IMR-90 (cell line): Measurements from ENCODE around the gene RHOD. TPM values are rescaled to one million over a fixed set of nuclear protein-coding genes. Genes with fewer than 3 reads are reported as not detected.

Experiments
- ATAC-seq: fragments of 200-7000 bp; cut with Tn5 transposase; 2 replicates; pipeline ENCODE4 v1.9.1; 2020; ENCODE audit warnings: low read depth, mild to moderate bottlenecking, moderate library complexity
- BruUV-seq: library from RNA; stranded (reverse); fragments of 400-500 nt; replicated peaks from 2 replicates; lab custom pipeline; 2021; lab: Mats Ljungman, UMichigan
- CTCF ChIA-PET: fragments of 300-600 bp; formaldehyde crosslinking; extraction: SDS; loops from one replicate; lab custom pipeline; 2021; ENCODE audit warnings: antibody characterized with exemption; lab: Yijun Ruan, JAX
- POLR2A ChIA-PET: fragments of 300-600 bp; sonication (Branson Sonifier 250); formaldehyde crosslinking; loops from one replicate; lab custom pipeline; 2022; ENCODE audit warnings: antibody characterized with exemption; ENCODE audit not compliant: unreplicated experiment; lab: Charles Lee
- DNase-seq: peaks from one replicate; pipeline ENCODE4 v3.0.0; 2013
- H2AFZ ChIP-seq: replicated peaks from 2 replicates; pipeline ENCODE3; 2013; ENCODE audit warnings: low read length, mild to moderate bottlenecking; ENCODE audit not compliant: poor library complexity
- H2AK5ac ChIP-seq: 2 replicates; pipeline ENCODE4 v1.6.1; 2013; ENCODE audit warnings: low read depth, low read length, inconsistent platforms
- H2AK9ac ChIP-seq: replicated peaks from 2 replicates; pipeline ENCODE3; 2013; ENCODE audit warnings: mild to moderate bottlenecking, low read depth, low read length, moderate library complexity; ENCODE audit not compliant: poor library complexity
- H2BK120ac ChIP-seq: 2 replicates; pipeline ENCODE4 v1.6.1; 2013; ENCODE audit warnings: low read depth, low read length, inconsistent platforms
- H2BK15ac ChIP-seq: 3 replicates; pipeline ENCODE4 v1.6.1; 2013; ENCODE audit warnings: low read depth, low read length, inconsistent platforms
- H2BK20ac ChIP-seq: 2 replicates; pipeline ENCODE4 v1.6.1; 2013; ENCODE audit warnings: low read depth, mild to moderate bottlenecking, inconsistent platforms, low read length, moderate library complexity
- H2BK5ac ChIP-seq: 2 replicates; pipeline ENCODE4 v1.6.1; 2013; ENCODE audit warnings: mild to moderate bottlenecking, low read depth, low read length, inconsistent platforms; ENCODE audit not compliant: poor library complexity, severe bottlenecking
- H3K14ac ChIP-seq: replicated peaks from 2 replicates; pipeline ENCODE4 v1.6.1; 2013; ENCODE audit warnings: low read depth, low read length, inconsistent platforms
- H3K18ac ChIP-seq: 2 replicates; pipeline ENCODE4 v1.6.1; 2013; ENCODE audit warnings: low read depth, low read length, control low read depth
- H3K23ac ChIP-seq: 2 replicates; pipeline ENCODE4 v1.6.1; 2013; ENCODE audit warnings: low read depth, low read length, inconsistent platforms
- H3K27ac ChIP-seq: 2 replicates; pipeline ENCODE4 v1.5.1; 2013; ENCODE audit warnings: mild to moderate bottlenecking, control low read depth, low read length; ENCODE audit not compliant: insufficient read depth
- H3K27me3 ChIP-seq: 2 replicates; pipeline ENCODE4 v1.6.1; 2013; ENCODE audit warnings: low read length; ENCODE audit not compliant: control insufficient read depth, insufficient read depth
- H3K36me3 ChIP-seq: 2 replicates; pipeline ENCODE4 v1.6.1; 2013; ENCODE audit warnings: low read length, mixed read lengths; ENCODE audit not compliant: control insufficient read depth, insufficient read depth
- H3K4ac ChIP-seq: 2 replicates; pipeline ENCODE4 v1.6.1; 2013; ENCODE audit warnings: low read depth, low read length, inconsistent platforms
- H3K4me1 ChIP-seq: 2 replicates; pipeline ENCODE4 v1.6.1; 2013; ENCODE audit warnings: low read length, mixed read lengths; ENCODE audit not compliant: control insufficient read depth, insufficient read depth
- H3K4me2 ChIP-seq: 2 replicates; pipeline ENCODE4 v1.6.1; 2013; ENCODE audit warnings: low read depth, mild to moderate bottlenecking, control low read depth, low read length, moderate library complexity
- H3K4me3 ChIP-seq: 2 replicates; pipeline ENCODE4 v1.5.1; 2013; ENCODE audit warnings: low read depth, mild to moderate bottlenecking, control low read depth, low read length, moderate library complexity; ENCODE audit not compliant: insufficient read depth
- H3K56ac ChIP-seq: 2 replicates; pipeline ENCODE4 v1.6.1; 2013; ENCODE audit warnings: low read length, inconsistent platforms; ENCODE audit not compliant: insufficient read depth; ENCODE audit errors: extremely low read depth
- H3K79me1 ChIP-seq, 2 experiments: 2 replicates each; pipeline ENCODE4 v1.6.1; 2013; ENCODE audit warnings: low read length in 2 of 2, inconsistent platforms in 1 of 2, low read depth in 1 of 2
- H3K9ac ChIP-seq: 2 replicates; pipeline ENCODE4 v1.6.1; 2013; ENCODE audit warnings: low read depth, low read length, control low read depth
- H3K9me1 ChIP-seq: 2 replicates; pipeline ENCODE4 v1.6.1; 2013; ENCODE audit warnings: low read length, inconsistent platforms; ENCODE audit not compliant: insufficient read depth
- H3K9me3 ChIP-seq: 2 replicates; pipeline ENCODE4 v1.6.1; 2013; ENCODE audit warnings: low read length; ENCODE audit not compliant: control insufficient read depth, insufficient read depth
- H4K20me1 ChIP-seq: 2 replicates; pipeline ENCODE4 v1.6.1; 2013; ENCODE audit warnings: low read length, inconsistent platforms; ENCODE audit not compliant: insufficient read depth
- H4K5ac ChIP-seq: 2 replicates; pipeline ENCODE4 v1.6.1; 2013; ENCODE audit warnings: mild to moderate bottlenecking, low read depth, low read length, control low read depth
- H4K8ac ChIP-seq, 2 experiments: 2 replicates each; pipeline ENCODE4 v1.6.1; 2013; ENCODE audit warnings: low read depth in 2 of 2, low read length in 2 of 2, control low read depth in 1 of 2, inconsistent platforms in 1 of 2
- H4K91ac ChIP-seq: 2 replicates; pipeline ENCODE4 v1.6.1; 2013; ENCODE audit warnings: low read depth, low read length, inconsistent platforms; ENCODE audit not compliant: insufficient read depth
- BHLHE40 ChIP-seq: fragments of 150-350 bp; IDR thresholded peaks from 2 replicates; pipeline ENCODE4 v1.6.1; 2016; ENCODE audit warnings: mild to moderate bottlenecking, low read depth, low read length
- CEBPB ChIP-seq: IDR thresholded peaks from 2 replicates; pipeline ENCODE4 v1.6.1; 2012; ENCODE audit warnings: low read depth, low read length, improper control_type of control experiment
- CHD1 ChIP-seq: IDR thresholded peaks from 2 replicates; pipeline ENCODE4 v1.6.1; 2012; ENCODE audit warnings: low read depth, low read length, improper control_type of control experiment
- FOS ChIP-seq: fragments of 150-350 bp; IDR thresholded peaks from 2 replicates; pipeline ENCODE4 v1.6.1; 2016; ENCODE audit warnings: low read depth, low read length
- MAFK ChIP-seq: IDR thresholded peaks from 2 replicates; pipeline ENCODE4 v1.6.1; 2012; ENCODE audit warnings: low read depth, low read length, improper control_type of control experiment
- MXI1 ChIP-seq: IDR thresholded peaks from 2 replicates; pipeline ENCODE4 v1.6.1; 2012; ENCODE audit warnings: low read depth, mild to moderate bottlenecking, low read length, moderate library complexity, borderline replicate concordance
- NFE2L2 ChIP-seq: fragments of 150-350 bp; IDR thresholded peaks from 2 replicates; pipeline ENCODE4 v1.6.1; 2016; ENCODE audit warnings: low read depth, mild to moderate bottlenecking, low read length
- POLR2A ChIP-seq: IDR thresholded peaks from 2 replicates; pipeline ENCODE4 v1.6.1; 2012; ENCODE audit warnings: mild to moderate bottlenecking, low read depth, low read length
- RAD21 ChIP-seq: IDR thresholded peaks from 2 replicates; pipeline ENCODE4 v1.6.1; 2012; ENCODE audit warnings: low read length, improper control_type of control experiment
- RFX5 ChIP-seq: IDR thresholded peaks from 2 replicates; pipeline ENCODE4 v1.8.0; 2012; ENCODE audit warnings: low read depth, mild to moderate bottlenecking, low read length, moderate library complexity
- WGBS, 2 experiments: methylation state at CpG; one replicate each; pipeline versions ENCODE4 v1.1.5 to v1.1.7; 2013; ENCODE audit warnings: missing lambda C conversion rate in 2 of 2; ENCODE audit not compliant: insufficient read length in 1 of 2; ENCODE audit errors: extremely low coverage in 2 of 2; 5-methylcytosine and 5-hydroxymethylcytosine counted together
- dilution Hi-C: fragments of 300-500 bp; cut with HindIII; formaldehyde crosslinking; loops from one replicate; pipeline ENCODE4 v1.14.3; 2018; ENCODE audit warnings: low sequenced_read_pairs; ENCODE audit not compliant: unreplicated experiment
- in situ Hi-C: fragments of 300-500 bp; cut with MboI; formaldehyde crosslinking; loops from 3 replicates; pipeline ENCODE4 v1.14.3; 2019; ENCODE audit warnings: low sequenced_read_pairs, inconsistent platforms, mixed read lengths
- intact Hi-C: fragments of 100-400 bp; cut with micrococcal nuclease; formaldehyde crosslinking; loops from 2 replicates; pipeline ENCODE4 v1.10.0; 2022
- polyA plus RNA-seq, 3 experiments: library from polyadenylated mRNA; depleted of rRNA; stranded (reverse); fragments of >200 nt; gene quantifications; 2 replicates each; pipeline ENCODE4 v1.2.3, GENCODE V29; 2012; ENCODE audit warnings: low replicate concordance in 1 of 3
- total RNA-seq: library from RNA; depleted of rRNA; stranded (reverse); fragments of >200 nt; gene quantifications from 2 replicates; pipeline ENCODE4 v1.2.3, GENCODE V29; 2012
- TF ChIP-seq, protein P1 (sequence below): conservative IDR thresholded peaks from 2 replicates; pipeline ENCODE4 v1.5.1; 2012; ENCODE audit warnings: mild to moderate bottlenecking, low read depth, low read length, improper control_type of control experiment
- TF ChIP-seq, protein P2 (sequence below): fragments of 150-350 bp; IDR thresholded peaks from 2 replicates; pipeline ENCODE4 v1.6.1; 2016; ENCODE audit warnings: low read depth, mild to moderate bottlenecking, low read length, moderate library complexity, borderline replicate concordance

Gene RHOD
- total and polyA plus RNA-seq, 2 of the 4 experiments (the other 2 are of a cell fraction): 4.7 to 10.9 TPM

DNA sequence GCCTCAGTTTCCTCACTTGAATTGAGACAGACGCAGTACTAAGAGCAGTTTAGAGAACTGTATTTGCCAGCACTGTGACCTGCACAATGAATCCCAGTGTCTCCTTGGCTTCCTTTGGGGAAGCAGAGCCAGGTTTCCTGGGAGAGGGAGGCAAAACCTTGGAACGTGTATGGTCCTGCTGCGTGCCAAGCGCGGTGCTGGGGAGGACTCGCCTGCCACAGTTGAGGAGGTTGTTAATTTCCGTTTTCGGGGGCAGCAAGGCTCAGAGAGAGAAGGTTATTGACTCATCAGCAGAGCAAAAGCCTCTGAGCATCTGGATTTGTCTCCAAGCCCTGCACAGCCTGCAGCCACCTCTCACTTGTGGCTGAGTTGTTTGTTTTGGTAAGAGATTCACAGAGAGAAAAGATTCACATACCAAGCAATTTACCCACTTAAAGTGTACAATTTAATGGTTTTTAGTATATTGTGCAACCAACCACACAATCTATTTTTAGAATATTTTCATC lies 22.9 kb upstream of the RHOD start (continued):
- no peak for TF ChIP-seq RFX5
- peak; percentile 46; the same call in 1 of the 2 replicates for TF ChIP-seq POLR2A

DNA sequence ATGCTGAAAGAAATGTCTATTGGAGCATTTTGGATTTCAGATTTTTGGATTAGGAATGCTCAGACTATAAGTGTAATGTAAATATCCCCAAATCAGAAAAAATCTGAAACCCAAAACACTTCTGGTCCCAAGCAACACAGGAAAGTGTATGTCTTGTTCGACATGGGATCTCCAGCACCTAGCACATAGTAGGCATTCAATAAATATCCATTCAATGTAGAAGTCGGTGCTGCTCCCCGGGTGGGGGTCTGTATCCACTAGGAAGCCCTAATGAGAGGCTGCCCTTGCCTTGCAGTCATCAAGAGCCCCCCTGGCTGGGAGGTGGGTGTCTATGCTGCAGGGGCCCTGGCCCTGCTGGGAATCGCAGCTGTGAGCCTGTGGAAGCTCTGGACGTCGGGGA lies 22.3 kb upstream of the RHOD start:
- TF ChIP-seq, protein P1, sequence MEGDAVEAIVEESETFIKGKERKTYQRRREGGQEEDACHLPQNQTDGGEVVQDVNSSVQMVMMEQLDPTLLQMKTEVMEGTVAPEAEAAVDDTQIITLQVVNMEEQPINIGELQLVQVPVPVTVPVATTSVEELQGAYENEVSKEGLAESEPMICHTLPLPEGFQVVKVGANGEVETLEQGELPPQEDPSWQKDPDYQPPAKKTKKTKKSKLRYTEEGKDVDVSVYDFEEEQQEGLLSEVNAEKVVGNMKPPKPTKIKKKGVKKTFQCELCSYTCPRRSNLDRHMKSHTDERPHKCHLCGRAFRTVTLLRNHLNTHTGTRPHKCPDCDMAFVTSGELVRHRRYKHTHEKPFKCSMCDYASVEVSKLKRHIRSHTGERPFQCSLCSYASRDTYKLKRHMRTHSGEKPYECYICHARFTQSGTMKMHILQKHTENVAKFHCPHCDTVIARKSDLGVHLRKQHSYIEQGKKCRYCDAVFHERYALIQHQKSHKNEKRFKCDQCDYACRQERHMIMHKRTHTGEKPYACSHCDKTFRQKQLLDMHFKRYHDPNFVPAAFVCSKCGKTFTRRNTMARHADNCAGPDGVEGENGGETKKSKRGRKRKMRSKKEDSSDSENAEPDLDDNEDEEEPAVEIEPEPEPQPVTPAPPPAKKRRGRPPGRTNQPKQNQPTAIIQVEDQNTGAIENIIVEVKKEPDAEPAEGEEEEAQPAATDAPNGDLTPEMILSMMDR: no peak
- TF ChIP-seq CEBPB (no peak), MAFK (no peak), BHLHE40 (no peak), MXI1 (no peak), FOS (no peak), RFX5 (no peak), RAD21 (no peak), CHD1 (no peak), NFE2L2 (no peak)
- TF ChIP-seq, protein P2, sequence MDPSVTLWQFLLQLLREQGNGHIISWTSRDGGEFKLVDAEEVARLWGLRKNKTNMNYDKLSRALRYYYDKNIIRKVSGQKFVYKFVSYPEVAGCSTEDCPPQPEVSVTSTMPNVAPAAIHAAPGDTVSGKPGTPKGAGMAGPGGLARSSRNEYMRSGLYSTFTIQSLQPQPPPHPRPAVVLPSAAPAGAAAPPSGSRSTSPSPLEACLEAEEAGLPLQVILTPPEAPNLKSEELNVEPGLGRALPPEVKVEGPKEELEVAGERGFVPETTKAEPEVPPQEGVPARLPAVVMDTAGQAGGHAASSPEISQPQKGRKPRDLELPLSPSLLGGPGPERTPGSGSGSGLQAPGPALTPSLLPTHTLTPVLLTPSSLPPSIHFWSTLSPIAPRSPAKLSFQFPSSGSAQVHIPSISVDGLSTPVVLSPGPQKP: no peak
- no peak overlapping the region for H3K18ac ChIP-seq
- no peak overlapping the region for H2AFZ ChIP-seq
- H2BK120ac ChIP-seq: no peak overlapping the region
- no peak overlapping the region for H2BK20ac ChIP-seq
- intact Hi-C loops (loop anchor here (5.0 kb wide), 2 partner anchors 177 to 192 kb away; partner anchors contain the start of genes LRFN4 and RCE1), in situ Hi-C loops (no loop called here), dilution Hi-C loops (no loop called here)
- CTCF ChIA-PET: no interaction called here
- no peak for ATAC-seq
- H3K27ac ChIP-seq: no peak overlapping the region
- no peak overlapping the region for H3K23ac ChIP-seq
- H2BK5ac ChIP-seq: no peak overlapping the region
- no peak overlapping the region for H2AK9ac ChIP-seq
- peaks cover 16% of the 10 kb centered on the region for H3K4me1 ChIP-seq
- no peaks in the 10 kb centered on the region for H3K9me3 ChIP-seq
- H4K91ac ChIP-seq: no peak overlapping the region
- peaks cover 23% of the 10 kb centered on the region for H4K20me1 ChIP-seq
- H3K9ac ChIP-seq: no peak overlapping the region
- no peak overlapping the region for H4K5ac ChIP-seq
- H3K36me3 ChIP-seq: no peaks in the 10 kb centered on the region
- no peak overlapping the region for H3K4me3 ChIP-seq
- H3K4me2 ChIP-seq: peak overlapping the region; percentile 16; the same call in 1 of the 2 replicates
- BruUV-seq: no TSS peak
- no peak overlapping the region for H3K56ac ChIP-seq
- no peak overlapping the region for H4K8ac ChIP-seq
- H2AK5ac ChIP-seq: peak overlapping the region; percentile 48; the same call in 1 of the 2 replicates
- peaks cover 15% of the 10 kb centered on the region for H3K9me1 ChIP-seq
- WGBS, 2 experiments: no CpG with 5 or more reads among the region's 6 CpGs
- POLR2A ChIA-PET: no interaction called here
- H3K79me1 ChIP-seq: peaks cover 0 to 6% of the 10 kb centered on the region in 2 experiments; a peak in 1 of 4 replicates
- no peak overlapping the region for H2BK15ac ChIP-seq
- no peaks in the 10 kb centered on the region for H3K27me3 ChIP-seq
- DNase-seq: no peak
- H3K4ac ChIP-seq: no peak overlapping the region
- no peak overlapping the region for H3K14ac ChIP-seq
